HCT116 (cell line): ENCODE results near the gene PDE4B. TPM values are rescaled to one million over a fixed set of nuclear protein-coding genes. Genes with fewer than 3 reads are reported as not detected.
A peak's percentile ranks its signal among the peaks of the same experiment; 100 is the strongest.

Source experiments
- ATAC-seq: fragments of 200-7000 bp; cut with Tn5 transposase; 2 replicates; pipeline ENCODE4 v1.9.1; 2020; ENCODE audit warnings: mild to moderate bottlenecking, moderate library complexity
- BruUV-seq: library from RNA; stranded (reverse); fragments of 400-500 nt; replicated peaks from 2 replicates; lab custom pipeline; 2021; lab: Mats Ljungman, UMichigan
- CTCF ChIA-PET: fragments of 300-600 bp; sonication (Branson Sonifier 250); formaldehyde crosslinking; loops from one replicate; lab custom pipeline; 2021; ENCODE audit warnings: antibody characterized with exemption; lab: Charles Lee
- POLR2A ChIA-PET: fragments of 300-600, 350-600 bp; sonication (Branson Sonifier 250); formaldehyde crosslinking; loops from one replicate; lab custom pipeline; 2021; ENCODE audit warnings: antibody characterized with exemption; lab: Charles Lee
- RAD21 ChIA-PET, 2 experiments: fragments of 300-600 bp; sonication (Branson Sonifier 250); formaldehyde crosslinking; loops; one replicate each; lab custom pipeline; 2023; ENCODE audit warnings: low total read pairs in 2 of 2; ENCODE audit not compliant: uncharacterized antibody in 2 of 2, unreplicated experiment in 2 of 2, low non-redundant PET in 1 of 2; lab: Charles Lee
- DNase-seq: peaks from one replicate; pipeline ENCODE4 v3.0.0-alpha.2; 2010; ENCODE audit warnings: low read depth, low spot score
- H2AFZ ChIP-seq: fragments of 200-600 bp; shearing (Covaris generic), sonication (generic); 2 replicates; pipeline ENCODE4 v1.6.1; 2017; ENCODE audit warnings: low read depth, mixed run types, mixed read lengths, antibody characterized with exemption, low read length; ENCODE audit not compliant: poor library complexity, severe bottlenecking
- H3K27ac ChIP-seq: 2 replicates; pipeline ENCODE4 v1.5.1; 2012; ENCODE audit warnings: low read depth, low read length
- H3K27me3 ChIP-seq: fragments of 200-600 bp; sonication (generic); 2 replicates; pipeline ENCODE4 v1.6.1; 2016; ENCODE audit warnings: mixed run types, low read length, mixed read lengths; ENCODE audit not compliant: insufficient read depth
- H3K36me3 ChIP-seq, 2 experiments: fragments of 200-500 bp in 1 of 2; fragments of 200-600 bp in 1 of 2; sonication (Bioruptor generic) in 1 of 2; sonication (generic) in 1 of 2; 2 replicates each; pipeline versions ENCODE4 v1.5.1 to v1.6.1; 2014 to 2016; ENCODE audit warnings: low read length in 2 of 2, inconsistent platforms in 1 of 2, mixed read lengths in 1 of 2, mixed run types in 1 of 2; ENCODE audit not compliant: insufficient read depth in 2 of 2, control insufficient read depth in 1 of 2
- H3K4me1 ChIP-seq, 2 experiments: fragments of 200-600 bp in 1 of 2; sonication (generic) in 1 of 2; 2 replicates each; pipeline versions ENCODE4 v1.5.1 to v1.6.1; 2012 to 2017; ENCODE audit warnings: low read length in 2 of 2, inconsistent platforms in 1 of 2, mild to moderate bottlenecking in 1 of 2, mixed read lengths in 1 of 2, mixed run types in 1 of 2, moderate library complexity in 1 of 2; ENCODE audit not compliant: insufficient read depth in 2 of 2, control insufficient read depth in 1 of 2
- H3K4me2 ChIP-seq: fragments of 200-600 bp; sonication (generic); 2 replicates; pipeline ENCODE4 v1.6.1; 2017; ENCODE audit warnings: mixed run types, low read length, mixed read lengths
- H3K4me3 ChIP-seq, 2 experiments: fragments of 200-600 bp in 1 of 2; sonication (generic) in 1 of 2; replicated peaks in 1 of 2; 2 replicates each; pipeline ENCODE4 v1.5.1; 2011 to 2016; ENCODE audit warnings: low read length in 2 of 2, control low read depth in 1 of 2, low read depth in 1 of 2, mild to moderate bottlenecking in 1 of 2, mixed read lengths in 1 of 2, mixed run types in 1 of 2
- H3K79me2 ChIP-seq: fragments of 200-600 bp; sonication (generic); 2 replicates; pipeline ENCODE4 v1.6.1; 2017; ENCODE audit warnings: mild to moderate bottlenecking, mixed run types, low read length, moderate library complexity, mixed read lengths; ENCODE audit not compliant: insufficient read depth
- H3K9ac ChIP-seq: fragments of 200-600 bp; sonication (generic); 2 replicates; pipeline ENCODE4 v1.6.1; 2016; ENCODE audit warnings: low read length, mixed read lengths
- H3K9me2 ChIP-seq: fragments of 200-600 bp; sonication (generic), shearing (Covaris generic); 2 replicates; pipeline ENCODE4 v1.6.1; 2017; ENCODE audit warnings: mixed run types, mild to moderate bottlenecking, moderate library complexity; ENCODE audit not compliant: insufficient read depth
- H3K9me3 ChIP-seq, 2 experiments: fragments of 200-500 bp in 1 of 2; fragments of 200-600 bp in 1 of 2; sonication (Bioruptor generic) in 1 of 2; sonication (generic) in 1 of 2; 2 replicates each; pipeline ENCODE4 v1.6.1; 2014 to 2017; ENCODE audit warnings: low read length in 2 of 2, mixed read lengths in 2 of 2, inconsistent platforms in 1 of 2, low read depth in 1 of 2, mild to moderate bottlenecking in 1 of 2, mixed run types in 1 of 2, moderate library complexity in 1 of 2; ENCODE audit not compliant: control insufficient read depth in 1 of 2, insufficient read depth in 1 of 2
- H4K20me1 ChIP-seq: fragments of 200-600 bp; sonication (generic), shearing (Covaris generic); 2 replicates; pipeline ENCODE4 v1.6.1; 2017; ENCODE audit warnings: mixed run types, mild to moderate bottlenecking, moderate library complexity; ENCODE audit not compliant: insufficient read depth
- CBX3 ChIP-seq: IDR thresholded peaks from 2 replicates; pipeline ENCODE4 v1.6.1; 2012; ENCODE audit warnings: low read depth
- CEBPB ChIP-seq: IDR thresholded peaks from 2 replicates; pipeline ENCODE4 v1.6.1; 2012; ENCODE audit warnings: low read depth
- EGR1 ChIP-seq: IDR thresholded peaks from 2 replicates; pipeline ENCODE4 v1.6.1; 2012; ENCODE audit warnings: low read depth
- ELF1 ChIP-seq: IDR thresholded peaks from 2 replicates; pipeline ENCODE4 v1.6.1; 2012; ENCODE audit warnings: low read depth, borderline replicate concordance
- EZH2 ChIP-seq: fragments of 200-600 bp; sonication (generic); IDR thresholded peaks from 2 replicates; pipeline ENCODE4 v1.6.1; 2017; ENCODE audit warnings: antibody characterized with exemption, mixed run types
- EZH2phosphoT487 ChIP-seq: fragments of 200-600 bp; IDR thresholded peaks from 2 replicates; pipeline ENCODE4 v1.6.1; 2018; ENCODE audit warnings: antibody characterized with exemption, borderline replicate concordance
- FOSL1 ChIP-seq: IDR thresholded peaks from 2 replicates; pipeline ENCODE4 v1.6.1; 2012; ENCODE audit warnings: low read depth
- JUND ChIP-seq: IDR thresholded peaks from 2 replicates; pipeline ENCODE4 v1.6.1; 2012
- POLR2A ChIP-seq: IDR thresholded peaks from 2 replicates; pipeline ENCODE4 v1.7.0; 2011; ENCODE audit warnings: borderline replicate concordance; ENCODE audit not compliant: insufficient read depth, insufficient read length; ENCODE audit errors: extremely low read depth
- POLR2AphosphoS5 ChIP-seq: IDR thresholded peaks from 2 replicates; pipeline ENCODE4 v1.6.1; 2011; ENCODE audit warnings: mild to moderate bottlenecking, low read depth, low read length, moderate library complexity
- RAD21 ChIP-seq: IDR thresholded peaks from 2 replicates; pipeline ENCODE4 v1.6.1; 2012; ENCODE audit warnings: low read depth, mild to moderate bottlenecking
- SIN3A ChIP-seq: IDR thresholded peaks from 2 replicates; pipeline ENCODE4 v1.6.1; 2012; ENCODE audit warnings: low read depth
- SP1 ChIP-seq: IDR thresholded peaks from 2 replicates; pipeline ENCODE4 v1.6.1; 2012; ENCODE audit warnings: low read depth
- SRF ChIP-seq: IDR thresholded peaks from 2 replicates; pipeline ENCODE4 v1.6.1; 2012; ENCODE audit warnings: low read depth
- TCF7L2 ChIP-seq: IDR thresholded peaks from 2 replicates; pipeline ENCODE4 v1.7.0; 2011; ENCODE audit warnings: borderline replicate concordance, inconsistent platforms; ENCODE audit not compliant: insufficient read depth, insufficient read length; ENCODE audit errors: extremely low read depth
- YY1 ChIP-seq: IDR thresholded peaks from 2 replicates; pipeline ENCODE4 v1.6.1; 2011; ENCODE audit warnings: low read length, low read depth, moderate library complexity, mild to moderate bottlenecking; ENCODE audit not compliant: insufficient replicate concordance; ENCODE audit errors: extremely low read depth
- ZFX ChIP-seq: fragments of 450-650 bp; IDR thresholded peaks from 2 replicates; pipeline ENCODE4 v1.6.1; 2017
- ZNF274 ChIP-seq: fragments of 200-500 bp; sonication (Bioruptor generic); IDR thresholded peaks from 2 replicates; pipeline ENCODE4 v1.6.1; 2014; ENCODE audit warnings: mild to moderate bottlenecking, low read depth, low read length, inconsistent platforms
- intact Hi-C: fragments of 100-400 bp; cut with micrococcal nuclease; formaldehyde crosslinking; loops from 2 replicates; pipeline ENCODE4 v1.10.0; 2022
- total RNA-seq: library from RNA; stranded (reverse); gene quantifications from one replicate; pipeline ENCODE4 v1.2.1, GENCODE V29; 2021; ENCODE audit not compliant: unreplicated experiment
- TF ChIP-seq, protein P1 (sequence below), 3 experiments: fragments of 200-600 bp in 1 of 3; sonication (generic) in 1 of 3; IDR thresholded peaks in 2 of 3; conservative IDR thresholded peaks in 1 of 3; 2 replicates each; pipeline ENCODE4 v1.5.1; 2012 to 2017; ENCODE audit warnings: low read depth in 2 of 3, low read length in 2 of 3, antibody characterized with exemption in 1 of 3, borderline replicate concordance in 1 of 3, control low read depth in 1 of 3, mild to moderate bottlenecking in 1 of 3, mixed read lengths in 1 of 3, mixed run types in 1 of 3, moderate library complexity in 1 of 3; ENCODE audit not compliant: insufficient read depth in 1 of 3
- TF ChIP-seq, protein P2 (sequence below): IDR thresholded peaks from 2 replicates; pipeline ENCODE4 v1.6.1; 2011; ENCODE audit warnings: mild to moderate bottlenecking, low read length, moderate library complexity; ENCODE audit not compliant: insufficient replicate concordance; ENCODE audit errors: extremely low read depth
- TF ChIP-seq, protein P3 (sequence below): IDR thresholded peaks from 2 replicates; pipeline ENCODE4 v1.6.1; 2012

PDE4B gene
- total RNA-seq, 1 experiment from 2014 or later: 76.9 TPM

DNA sequence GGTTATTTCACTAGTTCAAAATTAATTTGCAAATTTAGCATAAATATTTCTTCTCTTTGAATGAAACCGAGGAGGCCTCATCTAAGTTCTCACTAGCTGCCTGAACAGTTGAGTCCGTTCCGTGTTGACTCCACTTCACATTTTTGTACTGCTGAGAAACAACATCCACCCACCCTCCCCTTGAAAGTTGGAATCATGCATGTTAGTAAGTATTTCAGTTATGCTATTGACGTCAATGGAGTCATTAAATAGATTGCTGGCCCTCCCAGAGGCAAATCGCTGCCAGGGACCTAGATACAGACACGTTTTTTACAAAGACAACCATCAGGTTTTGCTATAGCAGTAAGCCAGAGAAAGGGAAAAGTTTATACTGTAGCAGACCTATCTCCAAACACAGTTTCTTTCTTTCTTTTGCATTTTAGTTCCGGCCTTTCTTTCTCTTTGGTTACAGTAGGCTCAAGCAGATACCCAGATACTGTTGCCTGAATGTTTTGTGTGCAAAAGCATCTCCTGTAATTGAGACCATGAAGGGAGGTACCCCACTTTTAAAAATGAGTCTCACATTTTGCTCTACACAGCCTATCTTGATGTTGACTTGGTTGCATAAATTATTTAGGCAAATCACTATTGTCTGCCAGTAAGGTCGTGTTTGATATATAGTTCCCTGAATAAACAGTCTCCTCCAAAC, 478.7 kb downstream of the PDE4B start (continued):
- no peak for TF ChIP-seq EZH2phosphoT487
- TF ChIP-seq POLR2A: no peak
- TF ChIP-seq JUND: peak; percentile 88
- no peak for TF ChIP-seq ZNF274
- TF ChIP-seq EGR1: peak; percentile 90

DNA sequence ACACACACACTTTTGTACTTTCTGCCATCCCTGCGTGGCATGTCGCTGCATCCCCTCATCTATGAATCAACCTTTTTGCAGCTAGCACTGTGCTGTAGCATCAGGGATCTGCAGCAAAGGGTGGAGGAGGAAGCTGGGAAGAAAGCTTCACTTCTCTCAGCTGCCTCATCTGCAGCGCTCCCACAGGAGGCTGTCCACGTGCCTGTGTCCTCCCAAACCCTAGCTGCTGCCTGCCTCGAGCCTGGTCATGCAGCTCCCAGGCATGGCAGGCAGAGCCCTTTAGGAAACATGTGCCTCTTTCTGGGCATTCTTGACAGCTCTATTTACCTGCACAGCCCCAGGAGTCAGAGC, 479.2 kb downstream of the PDE4B start:
- peak overlapping the region in 1 of 2 experiments; percentile 7; a peak in 1 of 4 replicates for H3K4me3 ChIP-seq
- H3K27ac ChIP-seq: peak overlapping the region; percentile 96
- no peak for TF ChIP-seq RAD21
- TF ChIP-seq ELF1: no peak
- TF ChIP-seq SRF: no peak
- no peak for TF ChIP-seq POLR2AphosphoS5
- no peak for TF ChIP-seq ZNF274
- TF ChIP-seq, protein P1, sequence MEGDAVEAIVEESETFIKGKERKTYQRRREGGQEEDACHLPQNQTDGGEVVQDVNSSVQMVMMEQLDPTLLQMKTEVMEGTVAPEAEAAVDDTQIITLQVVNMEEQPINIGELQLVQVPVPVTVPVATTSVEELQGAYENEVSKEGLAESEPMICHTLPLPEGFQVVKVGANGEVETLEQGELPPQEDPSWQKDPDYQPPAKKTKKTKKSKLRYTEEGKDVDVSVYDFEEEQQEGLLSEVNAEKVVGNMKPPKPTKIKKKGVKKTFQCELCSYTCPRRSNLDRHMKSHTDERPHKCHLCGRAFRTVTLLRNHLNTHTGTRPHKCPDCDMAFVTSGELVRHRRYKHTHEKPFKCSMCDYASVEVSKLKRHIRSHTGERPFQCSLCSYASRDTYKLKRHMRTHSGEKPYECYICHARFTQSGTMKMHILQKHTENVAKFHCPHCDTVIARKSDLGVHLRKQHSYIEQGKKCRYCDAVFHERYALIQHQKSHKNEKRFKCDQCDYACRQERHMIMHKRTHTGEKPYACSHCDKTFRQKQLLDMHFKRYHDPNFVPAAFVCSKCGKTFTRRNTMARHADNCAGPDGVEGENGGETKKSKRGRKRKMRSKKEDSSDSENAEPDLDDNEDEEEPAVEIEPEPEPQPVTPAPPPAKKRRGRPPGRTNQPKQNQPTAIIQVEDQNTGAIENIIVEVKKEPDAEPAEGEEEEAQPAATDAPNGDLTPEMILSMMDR (IDR thresholded peaks at IDR 0.05 in 2 of 3, conservative IDR thresholded peaks at IDR 0.05 in 1 of 3; ENCODE audit: borderline replicate concordance in 1 of 3, insufficient read depth in 1 of 3, low read depth in 2 of 3, low read length in 2 of 3): no peak
- TF ChIP-seq, protein P2, sequence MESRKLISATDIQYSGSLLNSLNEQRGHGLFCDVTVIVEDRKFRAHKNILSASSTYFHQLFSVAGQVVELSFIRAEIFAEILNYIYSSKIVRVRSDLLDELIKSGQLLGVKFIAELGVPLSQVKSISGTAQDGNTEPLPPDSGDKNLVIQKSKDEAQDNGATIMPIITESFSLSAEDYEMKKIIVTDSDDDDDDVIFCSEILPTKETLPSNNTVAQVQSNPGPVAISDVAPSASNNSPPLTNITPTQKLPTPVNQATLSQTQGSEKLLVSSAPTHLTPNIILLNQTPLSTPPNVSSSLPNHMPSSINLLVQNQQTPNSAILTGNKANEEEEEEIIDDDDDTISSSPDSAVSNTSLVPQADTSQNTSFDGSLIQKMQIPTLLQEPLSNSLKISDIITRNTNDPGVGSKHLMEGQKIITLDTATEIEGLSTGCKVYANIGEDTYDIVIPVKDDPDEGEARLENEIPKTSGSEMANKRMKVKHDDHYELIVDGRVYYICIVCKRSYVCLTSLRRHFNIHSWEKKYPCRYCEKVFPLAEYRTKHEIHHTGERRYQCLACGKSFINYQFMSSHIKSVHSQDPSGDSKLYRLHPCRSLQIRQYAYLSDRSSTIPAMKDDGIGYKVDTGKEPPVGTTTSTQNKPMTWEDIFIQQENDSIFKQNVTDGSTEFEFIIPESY: no peak
- no peak for TF ChIP-seq EZH2
- TF ChIP-seq TCF7L2: no peak
- no peak for TF ChIP-seq CEBPB
- TF ChIP-seq SIN3A: no peak
- TF ChIP-seq SP1: peak; percentile 40; the same call in 1 of the 2 replicates
- TF ChIP-seq POLR2A: no peak
- TF ChIP-seq, protein P3, sequence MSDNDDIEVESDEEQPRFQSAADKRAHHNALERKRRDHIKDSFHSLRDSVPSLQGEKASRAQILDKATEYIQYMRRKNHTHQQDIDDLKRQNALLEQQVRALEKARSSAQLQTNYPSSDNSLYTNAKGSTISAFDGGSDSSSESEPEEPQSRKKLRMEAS: peak; percentile 98
- no peak for TF ChIP-seq YY1
- no peak for TF ChIP-seq ZFX
- TF ChIP-seq CBX3: peak; percentile 84
- TF ChIP-seq FOSL1: no peak
- TF ChIP-seq JUND: no peak
- no peak for TF ChIP-seq EZH2phosphoT487
- TF ChIP-seq EGR1: no peak

More for the DNA sequence above, 479.2 kb downstream of the PDE4B start:
- Histone ChIP-seq H2AFZ (no peak overlapping the region), H3K36me3 (no peaks in the 10 kb centered on the region), H3K79me2 (no peaks in the 10 kb centered on the region), H3K9me3 (no peaks in the 10 kb centered on the region), H3K9me2 (no peaks in the 10 kb centered on the region), H3K4me2 (peak overlapping the region; percentile 57), H4K20me1 (no peaks in the 10 kb centered on the region), H3K9ac (peak overlapping the region; percentile 66), H3K27me3 (no peaks in the 10 kb centered on the region), H3K4me1 (peaks cover 66 to 89% of the 10 kb centered on the region in 2 experiments)
- BruUV-seq: no TSS peak
- ChIA-PET POLR2A (interaction anchor here (1.3 to 2.1 kb wide), 2 partner anchors 10 to 60 kb away, joined by 3 to 28 read pairs; no protein-coding TSS in a partner anchor), RAD21 (interaction anchor here in 1 of 2 experiments (1.1 kb wide), 1 partner anchor 70 kb away, joined by 4 read pairs; no protein-coding TSS in a partner anchor), CTCF (interaction anchor here (1.3 kb wide), 1 partner anchor 31 kb away, joined by 4 read pairs; no protein-coding TSS in a partner anchor)
- intact Hi-C loops: loop anchor here (1.0 to 2.0 kb wide), 2 partner anchors 23 to 59 kb away; no protein-coding TSS in a partner anchor
- DNase-seq: no peak
- peak; percentile 71 for ATAC-seq
